BLaER1 (cell line): ENCODE measurements around the gene SLC25A24.

Source experiments
- H3K27ac ChIP-seq: shearing (Covaris generic); formaldehyde crosslinking; 2 replicates; pipeline ENCODE4 v1.8.1; 2022
- H3K27me3 ChIP-seq: shearing (Covaris generic); formaldehyde crosslinking; 2 replicates; pipeline ENCODE4 v1.8.1; 2022
- H3K36me3 ChIP-seq: shearing (Covaris generic); formaldehyde crosslinking; 2 replicates; pipeline ENCODE4 v1.8.1; 2022
- H3K4me1 ChIP-seq: shearing (Covaris generic); formaldehyde crosslinking; 2 replicates; pipeline ENCODE4 v1.8.1; 2022
- H3K4me2 ChIP-seq: shearing (Covaris generic); formaldehyde crosslinking; 2 replicates; pipeline ENCODE4 v1.8.1; 2022
- H3K4me3 ChIP-seq: shearing (Covaris generic); formaldehyde crosslinking; 2 replicates; pipeline ENCODE4 v1.8.1; 2022
- H3K9ac ChIP-seq: shearing (Covaris generic); formaldehyde crosslinking; 2 replicates; pipeline ENCODE4 v1.8.1; 2022
- H3K9me3 ChIP-seq: shearing (Covaris generic); formaldehyde crosslinking; 2 replicates; pipeline ENCODE4 v1.8.1; 2022
- H4K20me1 ChIP-seq: shearing (Covaris generic); formaldehyde crosslinking; 2 replicates; pipeline ENCODE4 v1.8.1; 2022
- Cebpa-rat ChIP-seq: shearing (Covaris generic); IDR thresholded peaks from 2 replicates; pipeline ENCODE4 v1.8.1; 2022

Gene SLC25A24

DNA sequence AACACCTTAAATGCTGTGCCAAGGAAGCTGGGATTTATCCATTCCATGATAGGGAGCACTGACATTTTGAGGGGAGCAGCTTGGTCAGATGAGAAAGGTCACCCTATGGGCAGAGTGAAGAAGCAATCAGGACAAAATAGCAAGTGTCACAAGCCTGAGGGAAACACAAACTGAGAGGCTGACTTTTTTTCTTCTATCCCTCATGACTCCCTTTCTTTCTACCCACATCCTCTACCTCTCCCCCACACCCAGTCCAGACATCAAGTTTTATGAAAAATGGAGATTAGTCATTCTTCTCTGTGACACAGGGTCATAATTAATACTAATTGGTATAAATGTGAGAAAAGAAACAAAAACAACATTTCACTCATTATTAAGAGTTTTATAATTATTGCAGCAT lies 103.1 kb downstream of the SLC25A24 start:
- no peaks in the 10 kb centered on the region for H3K36me3 ChIP-seq
- peaks cover 12% of the 10 kb centered on the region for H3K4me1 ChIP-seq
- H3K4me3 ChIP-seq, result no peak overlapping the region
- no peak overlapping the region for H3K9ac ChIP-seq
- H3K4me2 ChIP-seq, result no peak overlapping the region
- H3K27ac ChIP-seq, result no peak overlapping the region
- no peak for TF ChIP-seq Cebpa-rat
- H3K27me3 ChIP-seq, result no peaks in the 10 kb centered on the region
- no peaks in the 10 kb centered on the region for H4K20me1 ChIP-seq
- H3K9me3 ChIP-seq, result peaks cover 9% of the 10 kb centered on the region

DNA sequence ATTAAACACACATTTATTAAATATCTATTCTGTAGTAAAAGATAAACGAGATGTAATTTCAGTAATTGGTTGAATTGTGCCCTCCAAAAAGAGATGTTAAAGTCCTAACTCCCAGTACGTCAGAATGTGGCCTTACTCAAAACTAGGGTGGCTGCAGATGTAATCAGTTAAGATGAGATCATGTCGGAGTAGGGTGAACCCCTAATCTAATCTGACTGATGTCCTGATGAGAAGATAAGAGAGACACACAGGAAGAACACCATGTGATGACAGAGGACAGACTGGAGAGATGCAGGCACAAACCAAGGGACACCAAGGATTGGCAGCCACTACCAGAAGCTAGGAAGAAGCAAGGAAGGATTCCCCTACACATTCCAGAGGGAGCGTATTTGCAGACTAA lies 104.1 kb downstream of the SLC25A24 start:
- no peaks in the 10 kb centered on the region for H4K20me1 ChIP-seq
- no peak for TF ChIP-seq Cebpa-rat
- H3K4me2 ChIP-seq, result no peak overlapping the region
- no peaks in the 10 kb centered on the region for H3K36me3 ChIP-seq
- no peak overlapping the region for H3K4me3 ChIP-seq
- H3K9me3 ChIP-seq, result peaks cover 9% of the 10 kb centered on the region
- no peak overlapping the region for H3K9ac ChIP-seq
- no peak overlapping the region for H3K27ac ChIP-seq
- H3K4me1 ChIP-seq, result peaks cover 10% of the 10 kb centered on the region
- H3K27me3 ChIP-seq, result no peaks in the 10 kb centered on the region

DNA sequence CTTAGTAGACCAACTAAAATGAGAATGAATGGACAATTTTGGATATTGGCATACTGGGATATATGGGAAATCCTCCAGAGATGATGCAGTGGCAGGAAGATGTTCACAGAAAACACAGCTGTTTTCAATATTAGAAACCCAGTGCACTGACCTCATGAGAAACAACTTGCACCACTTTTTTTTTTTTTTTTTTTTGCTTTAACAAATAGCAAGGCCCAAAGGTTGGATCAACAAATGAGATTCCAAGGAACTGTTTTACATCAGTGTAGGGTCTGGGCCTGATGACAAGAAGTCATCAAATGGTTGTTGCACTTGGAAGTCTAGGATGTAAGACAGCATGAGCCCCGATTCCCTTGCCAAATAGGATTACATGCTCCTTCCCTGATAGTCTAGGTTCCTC lies 110.7 kb downstream of the SLC25A24 start:
- H3K4me1 ChIP-seq, result no peaks in the 10 kb centered on the region
- H3K36me3 ChIP-seq, result no peaks in the 10 kb centered on the region
- no peak overlapping the region for H3K27ac ChIP-seq
- no peak overlapping the region for H3K9ac ChIP-seq
- H3K27me3 ChIP-seq, result no peaks in the 10 kb centered on the region
- no peak for TF ChIP-seq Cebpa-rat
- H4K20me1 ChIP-seq, result no peaks in the 10 kb centered on the region
- no peak overlapping the region for H3K4me2 ChIP-seq
- no peak overlapping the region for H3K4me3 ChIP-seq
- H3K9me3 ChIP-seq, result no peaks in the 10 kb centered on the region

DNA sequence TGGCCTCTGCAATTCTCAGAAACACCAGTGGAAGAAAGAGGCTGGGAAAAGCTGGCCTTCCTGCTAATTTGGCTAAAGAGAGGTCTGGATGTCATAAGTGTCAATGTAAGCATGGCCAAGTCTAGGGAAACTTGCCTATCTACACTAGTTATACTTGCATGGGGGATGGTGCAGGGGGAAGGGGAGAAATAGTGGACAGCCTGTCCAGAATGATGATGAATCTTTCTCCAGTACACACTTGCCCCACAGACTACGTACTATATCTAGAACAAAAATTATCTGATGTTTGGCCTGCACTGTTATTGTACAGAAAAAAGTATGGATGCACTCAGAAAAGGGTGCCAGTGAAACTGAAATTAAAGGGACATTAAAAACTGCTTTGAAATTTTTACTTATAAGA lies 114.5 kb downstream of the SLC25A24 start:
- TF ChIP-seq Cebpa-rat, result no peak
- Histone ChIP-seq H3K4me2 (no peak overlapping the region), H3K4me3 (no peak overlapping the region), H3K27me3 (no peaks in the 10 kb centered on the region), H3K9me3 (no peaks in the 10 kb centered on the region), H3K36me3 (no peaks in the 10 kb centered on the region), H3K9ac (no peak overlapping the region), H4K20me1 (no peaks in the 10 kb centered on the region), H3K4me1 (peaks cover 21% of the 10 kb centered on the region), H3K27ac (no peak overlapping the region)

DNA sequence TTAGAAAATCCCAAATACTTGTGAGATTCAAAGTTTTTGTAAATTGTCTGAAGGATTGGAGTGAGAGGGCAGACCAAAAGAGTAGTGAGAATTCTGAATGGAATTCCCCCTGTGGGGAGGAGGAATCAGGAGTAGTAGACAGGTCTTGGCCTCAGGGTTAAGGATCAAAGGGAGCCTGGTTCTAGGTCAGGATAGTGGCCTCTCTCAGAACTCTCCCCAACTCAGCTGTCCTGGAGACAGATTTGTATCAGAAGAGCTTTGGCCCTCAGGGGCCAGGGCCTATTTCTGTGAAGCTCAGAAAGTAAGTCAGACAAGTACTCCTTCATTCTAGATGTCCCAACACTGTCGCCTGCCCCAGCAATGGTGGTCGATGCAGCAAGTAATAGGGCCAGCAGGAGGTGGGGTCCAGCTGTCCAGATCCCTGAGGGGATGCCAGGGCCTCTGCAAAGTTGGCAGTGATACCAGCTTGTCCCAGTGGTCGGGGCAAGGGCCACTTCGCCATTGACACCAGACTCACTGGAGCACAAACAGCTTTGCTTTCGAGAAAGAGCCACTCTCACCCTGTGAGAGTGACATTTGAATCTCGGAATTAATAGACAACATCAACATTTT lies 115.2 kb downstream of the SLC25A24 start:
- TF ChIP-seq Cebpa-rat, result no peak
- no peaks in the 10 kb centered on the region for H4K20me1 ChIP-seq
- no peaks in the 10 kb centered on the region for H3K9me3 ChIP-seq
- no peak overlapping the region for H3K4me2 ChIP-seq
- peaks cover 27% of the 10 kb centered on the region for H3K4me1 ChIP-seq
- no peak overlapping the region for H3K4me3 ChIP-seq
- H3K36me3 ChIP-seq, result no peaks in the 10 kb centered on the region
- H3K9ac ChIP-seq, result no peak overlapping the region
- no peaks in the 10 kb centered on the region for H3K27me3 ChIP-seq
- H3K27ac ChIP-seq, result no peak overlapping the region
